Activated gamma-delta T cell treated with Interleukin-2 at 50 U/mL for 16 hours (primary cell): ENCODE results near the gene LEMD1.
"Not testable (repeated sequence)": the region's sequence is repeated elsewhere in the genome, so short reads cannot be mapped to it uniquely, and the experiment has no call there.

Source experiments
- DNase-seq: peaks from one replicate; pipeline ENCODE4 v3.0.0-alpha.2; 2020

The LEMD1 gene

GRCh38 chr1:205445646-205445935 is 23.7 kb upstream of the LEMD1 start:
- DNase-seq = no peak

- DNase-seq = no peak
Observed at GRCh38 chr1:205444931-205445645, 23.2 kb upstream of the LEMD1 start.

DNA sequence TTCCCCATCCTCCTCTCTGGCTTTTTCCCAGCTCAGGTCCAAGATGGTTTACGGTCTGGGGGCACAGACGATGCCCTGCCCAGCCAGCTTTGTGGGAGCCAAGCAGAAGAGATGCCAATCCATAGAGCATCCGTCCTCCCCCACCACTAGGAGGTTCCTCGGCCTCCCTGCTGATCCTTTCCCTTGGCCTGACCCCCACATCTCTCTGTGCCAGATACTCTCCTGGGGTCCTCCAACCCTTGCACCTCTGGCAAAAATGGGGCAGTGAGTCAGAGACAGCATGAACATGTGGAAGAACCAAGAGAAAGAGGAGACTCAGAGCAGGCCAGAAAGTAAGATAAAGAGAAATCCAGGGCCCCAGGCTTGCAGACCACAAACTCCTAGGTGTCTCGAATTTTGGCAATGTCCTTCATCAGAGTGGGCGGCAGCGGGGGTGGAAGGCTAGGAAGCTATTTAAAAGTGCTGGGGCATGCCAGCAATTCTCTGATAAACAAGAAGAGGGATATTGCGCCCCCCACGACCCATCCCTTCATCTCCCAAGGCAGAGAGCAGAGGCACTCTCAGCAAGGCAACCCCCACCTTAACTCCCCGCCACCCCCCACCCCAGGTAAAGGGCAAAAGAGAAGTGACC is 22.6 kb upstream of the LEMD1 start:
- DNase-seq = no peak

DNA sequence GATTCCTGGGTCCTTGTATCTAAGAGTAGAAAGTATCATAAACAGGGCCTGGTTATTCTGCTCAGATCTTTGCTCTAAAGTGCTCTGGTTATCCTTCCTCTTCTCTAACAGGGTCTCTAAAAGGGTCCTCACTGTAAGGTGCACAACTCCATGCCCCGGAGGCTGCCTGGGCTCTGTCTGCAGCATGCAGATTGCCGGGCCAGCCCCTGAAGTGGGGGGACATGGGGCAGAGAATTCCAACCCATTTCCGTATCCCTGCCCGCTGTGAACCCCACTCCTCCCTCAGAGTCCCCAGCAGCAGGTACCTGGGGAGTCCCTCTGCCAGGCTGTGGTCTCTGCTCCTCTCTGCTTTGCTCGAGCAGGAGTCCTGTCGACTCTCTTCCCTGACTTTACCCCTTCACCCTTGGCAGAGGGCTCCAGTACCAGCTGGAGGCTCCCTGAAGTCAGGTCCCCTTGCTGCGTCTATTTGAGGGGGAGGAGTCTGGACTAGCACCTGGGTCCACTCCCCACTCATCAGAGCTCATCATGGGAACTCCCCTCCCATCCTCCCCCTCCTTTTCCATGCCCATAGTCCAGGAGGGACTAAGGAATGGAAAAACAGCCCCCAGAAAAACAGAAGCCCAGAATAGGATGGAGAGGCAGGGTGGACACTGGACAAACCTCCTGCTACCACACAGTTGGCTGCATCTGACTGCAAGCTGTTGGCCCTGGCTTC is 21.9 kb upstream of the LEMD1 start:
- DNase-seq = no peak

DNA sequence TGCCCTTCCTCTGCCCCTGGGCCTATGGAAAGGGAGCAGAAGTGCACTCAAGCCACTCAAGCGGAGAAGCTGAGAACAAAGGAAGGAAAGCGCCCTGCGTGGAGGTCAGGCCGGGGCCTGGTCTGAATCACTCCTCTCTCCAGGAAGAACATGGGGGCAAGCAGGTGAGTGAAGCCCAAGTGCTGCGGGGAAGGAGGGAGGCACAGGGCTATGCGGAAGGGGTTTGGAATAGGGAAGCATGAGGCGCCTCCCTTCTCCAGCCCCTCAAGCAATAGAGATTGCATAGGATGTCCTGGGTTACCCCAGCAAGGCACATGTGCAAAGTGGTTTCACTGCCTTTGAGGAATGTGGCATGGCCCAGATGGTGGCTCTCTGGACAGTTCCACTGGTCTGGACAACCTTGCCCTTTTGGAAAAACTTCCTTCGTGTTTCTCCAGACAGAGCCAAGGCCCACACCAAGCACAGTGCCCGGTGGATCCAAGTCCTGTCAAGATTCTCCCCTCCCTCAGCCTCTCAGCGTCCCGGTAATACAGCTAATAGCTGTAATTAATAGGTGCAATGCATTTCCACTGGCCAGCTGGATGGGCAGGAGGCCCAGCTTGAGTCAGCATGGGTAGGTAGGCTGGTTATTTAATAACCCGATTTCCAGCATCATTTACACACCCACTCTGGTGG is 20.3 kb upstream of the LEMD1 start:
- DNase-seq = no peak

DNA sequence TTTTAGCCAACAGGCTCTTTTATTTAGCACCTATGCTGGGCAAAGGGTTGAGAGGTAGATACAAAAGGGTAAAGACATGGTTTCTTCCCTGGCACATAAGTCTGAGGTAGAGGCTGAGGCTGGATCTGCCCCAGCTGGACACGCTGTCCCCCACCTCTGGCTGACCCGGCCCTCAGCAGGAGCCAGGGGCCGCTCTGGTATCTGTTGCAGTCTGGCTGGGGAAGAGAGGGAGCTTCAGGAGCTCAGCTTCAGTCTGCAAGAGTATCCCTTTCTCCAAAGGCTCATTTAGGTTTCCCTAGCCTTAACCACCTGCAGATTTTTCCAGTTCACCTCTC is 19.8 kb upstream of the LEMD1 start:
- no peak for DNase-seq

DNA sequence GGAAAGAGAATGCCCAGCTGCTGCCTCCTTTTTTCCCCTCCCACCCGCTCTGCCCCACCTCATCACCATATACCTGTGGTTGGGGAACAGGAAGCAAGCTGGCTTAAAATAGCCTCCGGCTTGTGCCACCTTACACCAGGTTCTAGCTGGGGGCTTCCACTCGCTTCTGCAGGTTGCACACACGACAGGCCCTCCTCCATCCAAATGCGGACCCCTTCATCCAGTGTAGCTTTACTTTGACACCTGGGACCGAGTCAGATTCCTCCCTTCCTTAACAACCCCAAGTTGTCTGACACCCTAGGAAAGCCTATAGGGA is 19.4 kb upstream of the LEMD1 start:
- no peak for DNase-seq

- DNase-seq = peak; percentile 72
Observed at GRCh38 chr1:205440476-205441317, 18.8 kb upstream of the LEMD1 start.

DNA sequence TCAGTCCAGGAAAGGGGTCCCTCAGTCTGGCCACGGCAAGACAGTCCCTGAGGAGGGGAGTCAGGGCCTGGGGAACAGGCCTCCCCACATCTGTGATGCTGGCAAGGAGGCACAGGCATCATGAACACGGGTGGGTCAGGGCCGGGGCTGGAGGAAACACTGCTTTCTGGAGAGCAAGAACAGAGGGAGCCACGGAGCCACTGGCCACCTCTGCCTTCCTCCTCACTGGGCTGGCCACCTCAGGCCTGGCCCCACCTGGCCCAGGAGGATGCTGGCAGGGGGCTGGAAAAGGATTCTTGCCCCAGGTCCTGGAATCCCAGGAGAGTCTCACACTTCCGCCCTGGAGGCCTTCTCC is 18.2 kb upstream of the LEMD1 start:
- DNase-seq = no peak

DNA sequence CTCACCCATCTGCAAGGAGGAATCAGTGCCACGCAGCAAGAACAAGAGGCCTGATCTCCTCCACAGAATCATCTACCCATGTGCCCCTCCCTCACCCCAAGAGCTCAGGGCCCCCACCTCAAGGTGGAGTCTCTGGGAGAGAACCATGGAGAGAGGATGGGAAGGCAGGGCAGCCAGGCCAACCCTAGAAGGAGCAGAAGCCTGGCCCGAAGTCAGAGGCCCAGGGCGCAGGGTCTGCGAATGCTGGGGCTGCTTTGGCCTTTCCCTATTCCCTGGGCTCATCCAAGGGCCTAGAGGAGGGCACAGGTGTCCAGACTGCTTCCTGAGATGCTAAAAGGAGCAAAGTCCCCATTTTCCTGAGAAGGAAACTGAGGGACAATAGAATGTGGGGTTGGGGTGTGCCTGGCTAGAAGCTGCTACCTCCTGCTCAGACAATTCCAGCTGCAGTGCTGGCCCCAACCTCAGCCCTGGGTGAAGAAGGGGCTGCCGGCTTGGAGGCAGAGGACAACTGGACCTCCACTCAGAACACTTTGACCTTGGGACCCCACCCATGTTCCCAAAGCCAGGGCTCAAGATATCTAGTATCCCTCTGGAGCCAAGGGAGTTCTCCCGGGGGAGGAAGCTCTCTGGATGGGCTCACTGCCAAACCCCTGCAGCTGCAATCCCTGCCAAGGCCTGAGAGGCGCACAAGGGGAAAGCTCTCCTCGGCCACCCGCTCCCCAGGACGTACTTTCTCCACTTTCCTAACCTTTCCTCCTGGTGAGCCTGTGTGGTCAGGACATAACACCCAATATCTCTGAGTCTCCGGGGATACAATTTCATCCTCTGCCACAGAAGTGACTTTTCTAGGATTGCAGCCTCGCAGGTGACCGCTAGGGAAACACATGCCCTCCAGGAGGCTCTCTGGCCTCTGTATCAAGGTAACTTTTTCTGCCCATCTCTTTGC is 16.6 kb upstream of the LEMD1 start:
- DNase-seq = no peak

DNA sequence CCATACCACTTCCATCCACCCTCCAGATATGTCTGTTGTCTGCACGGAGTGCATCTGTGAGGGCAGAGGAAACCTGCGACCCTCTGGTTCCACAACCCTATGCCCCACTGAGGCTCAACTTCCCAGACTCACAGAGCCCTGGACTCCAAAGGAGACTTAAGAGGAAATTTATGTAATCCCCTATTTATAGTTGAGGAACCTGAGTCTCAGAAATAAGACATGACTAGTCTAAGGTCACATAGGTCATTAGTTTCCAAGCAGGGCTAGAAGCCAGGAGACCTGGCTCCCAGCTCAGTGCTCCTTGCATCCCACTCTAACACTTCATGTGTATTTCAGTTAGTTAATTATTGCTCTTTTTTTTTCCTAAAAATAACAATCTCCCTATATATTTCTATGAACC is 15.7 kb upstream of the LEMD1 start:
- no peak for DNase-seq

DNA sequence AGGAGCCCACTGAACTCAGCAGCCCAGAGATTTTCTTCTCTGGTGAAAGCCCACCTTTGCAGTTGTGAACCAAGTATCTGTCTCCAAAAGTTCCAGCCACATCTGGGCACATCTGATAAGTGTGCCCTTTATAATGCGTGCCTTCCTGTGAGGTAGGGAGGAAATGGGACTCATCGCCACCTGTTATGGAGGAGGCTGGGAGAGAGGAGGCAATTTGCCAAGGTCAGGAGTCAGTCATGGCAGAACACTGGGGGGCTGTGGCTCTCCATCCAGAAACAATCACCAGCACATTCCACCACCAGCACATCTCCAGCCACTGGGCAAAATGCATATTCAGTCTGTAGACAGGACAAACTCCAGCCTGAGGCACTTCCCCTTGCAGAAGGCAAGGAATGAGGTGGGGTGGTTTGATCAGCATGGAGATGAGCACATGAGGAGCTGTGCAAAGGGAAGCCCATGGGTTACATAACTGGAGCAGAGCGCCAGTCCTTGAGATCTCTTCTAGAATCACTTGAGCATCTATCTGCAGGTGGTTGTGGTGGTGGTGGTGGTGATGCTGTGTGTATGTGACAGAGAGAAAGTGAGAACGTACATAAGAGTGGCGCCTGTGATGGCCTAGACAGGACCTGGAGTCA is 15.0 kb upstream of the LEMD1 start:
- no peak for DNase-seq

DNA sequence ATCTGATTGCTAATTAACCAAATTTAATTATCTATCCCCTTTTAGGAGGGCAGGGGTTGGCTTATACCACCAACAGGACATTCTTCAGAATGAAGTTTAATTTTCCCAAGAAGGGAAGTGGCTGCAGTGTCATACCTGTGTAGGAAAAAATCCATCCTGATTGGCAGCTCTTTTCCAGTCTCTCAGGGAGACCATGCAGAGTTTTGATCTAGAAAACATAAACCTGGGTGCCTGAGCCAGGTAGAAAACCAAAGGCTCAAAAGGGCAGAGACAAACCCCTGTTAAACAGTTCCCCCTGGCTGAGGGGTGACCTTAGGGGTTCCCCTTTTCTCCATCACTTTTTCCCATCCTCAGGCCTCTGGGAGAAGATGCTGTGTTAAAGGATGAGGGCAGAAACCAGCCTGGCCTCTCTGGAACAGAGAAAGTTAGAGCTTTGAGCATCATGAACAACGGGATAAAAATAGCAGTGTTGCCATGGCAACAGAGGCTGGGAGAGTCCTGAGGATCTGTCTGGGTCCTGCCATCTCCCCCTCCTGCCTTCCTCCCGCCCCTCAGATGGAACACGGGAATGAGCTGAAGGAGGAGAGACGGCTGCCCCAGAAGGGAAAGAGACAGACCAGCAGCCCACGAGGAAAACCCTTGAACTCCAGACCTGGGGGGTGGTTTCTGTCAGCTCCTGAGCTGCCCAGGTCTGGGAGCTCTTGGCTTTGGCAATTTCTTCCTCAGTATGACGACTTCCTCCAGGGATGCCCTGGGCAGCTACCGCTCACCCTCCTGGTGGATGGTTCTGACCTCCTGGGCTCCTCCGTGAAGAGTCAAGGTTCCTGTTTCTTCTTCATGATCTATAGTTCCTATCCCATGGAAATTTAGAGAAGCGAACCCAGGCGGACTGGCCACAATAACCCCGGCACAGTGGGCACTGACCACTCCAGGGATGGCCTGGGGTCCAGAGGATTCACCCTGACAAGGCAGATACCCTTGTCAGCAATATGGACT is 14.0 kb upstream of the LEMD1 start:
- no peak for DNase-seq

DNA sequence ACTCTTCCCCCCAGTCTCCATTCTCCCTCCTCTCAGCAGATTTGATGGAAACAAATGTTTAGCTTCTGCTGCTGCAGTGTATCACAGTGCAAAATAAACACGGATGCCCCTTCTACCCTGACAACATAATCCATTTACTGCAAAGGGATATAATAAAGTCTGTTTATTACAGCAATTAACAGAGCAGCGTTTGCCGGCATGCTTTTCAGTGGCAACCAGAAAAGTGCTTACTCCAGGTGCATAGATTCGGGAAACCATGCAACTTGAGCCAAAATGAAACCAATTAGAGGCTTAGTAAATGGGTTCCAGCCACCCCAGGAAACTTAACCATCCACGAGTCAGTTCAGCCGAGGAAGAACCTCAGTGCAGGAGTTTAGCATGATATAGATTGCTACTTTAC is 12.9 kb upstream of the LEMD1 start:
- no peak for DNase-seq

GRCh38 chr1:205432692-205433091 is 10.8 kb upstream of the LEMD1 start:
- not testable (repeated sequence) for DNase-seq

GRCh38 chr1:205432116-205432515 is 10.3 kb upstream of the LEMD1 start:
- DNase-seq = no peak

DNA sequence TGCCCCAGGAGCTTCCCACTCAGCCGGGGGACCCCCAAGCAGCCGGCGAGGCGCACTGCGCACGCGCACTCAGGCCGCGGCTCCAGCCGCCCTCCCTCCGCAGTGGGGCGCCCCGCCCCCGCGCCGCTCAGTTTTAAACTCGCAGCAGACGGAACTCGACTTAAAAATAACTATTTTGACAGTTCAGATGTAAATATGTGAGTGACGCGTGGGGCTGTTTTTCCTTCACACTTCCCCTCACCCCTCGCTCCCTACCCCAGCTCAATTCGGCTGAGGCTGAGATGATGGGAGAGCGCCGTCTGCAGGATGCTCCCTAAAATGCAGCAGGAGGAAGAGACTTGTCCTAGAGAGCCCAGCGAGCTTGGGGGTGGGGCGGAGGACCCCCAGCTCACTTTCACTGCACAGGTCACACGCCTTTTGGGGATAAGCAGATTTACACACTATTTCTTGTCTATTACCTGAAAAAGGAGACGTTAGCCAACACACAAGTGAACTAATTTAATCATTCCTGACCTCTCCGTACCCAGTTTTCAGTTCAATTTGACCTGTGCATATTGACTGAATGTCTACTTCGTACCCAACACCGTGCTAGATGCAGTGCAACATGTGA is 8.9 kb upstream of the LEMD1 start:
- peak; percentile 49 for DNase-seq

GRCh38 chr1:205429762-205430695 is 8.2 kb upstream of the LEMD1 start:
- no peak for DNase-seq
